OCI-LY1 (cell line): Measurements from ENCODE around the gene PTPRO.

Experiments used
- CTCF ChIP-seq: fragments of 200-600 bp; sonication (generic), shearing (Covaris generic); IDR thresholded peaks from 2 replicates; pipeline ENCODE4 v1.5.1; 2017; ENCODE audit warnings: mild to moderate bottlenecking, antibody characterized with exemption, low read length, moderate library complexity, mixed read lengths
- EZH2 ChIP-seq: fragments of 200-600 bp; sonication (generic), shearing (Covaris generic); IDR thresholded peaks from 2 replicates; pipeline ENCODE4 v1.8.0; 2017; ENCODE audit warnings: borderline replicate concordance, mixed run types, mild to moderate bottlenecking, antibody characterized with exemption, low read length, moderate library complexity, mixed read lengths

- TF ChIP-seq CTCF (no peak), EZH2 (no peak)
Observed at GRCh38 chr12:15638231-15638630, 315.9 kb downstream of the PTPRO start.
